Nephron (organoid): ENCODE results near the gene ITCH.

Experiments
- H3K27ac Mint-ChIP-seq, 3 experiments: 2 replicates each; pipeline ENCODE4 v1.8.0; 2020; ENCODE audit warnings: mixed read lengths in 3 of 3, mild to moderate bottlenecking in 2 of 3, moderate library complexity in 1 of 3
- H3K27me3 Mint-ChIP-seq: 2 replicates; pipeline ENCODE4 v1.8.0; 2021; ENCODE audit warnings: low read depth, mild to moderate bottlenecking, moderate library complexity, mixed read lengths
- H3K36me3 Mint-ChIP-seq: 2 replicates; pipeline ENCODE4 v1.8.0; 2020; ENCODE audit warnings: low read depth, mixed read lengths
- H3K4me1 Mint-ChIP-seq: 2 replicates; pipeline ENCODE4 v1.8.0; 2020; ENCODE audit warnings: mixed read lengths
- H3K4me3 Mint-ChIP-seq, 3 experiments: 2 replicates each; pipeline ENCODE4 v1.8.0; 2020; ENCODE audit warnings: mild to moderate bottlenecking in 3 of 3, mixed read lengths in 3 of 3, moderate library complexity in 2 of 3
- H3K9me3 Mint-ChIP-seq: 2 replicates; pipeline ENCODE4 v1.8.0; 2020; ENCODE audit warnings: mixed read lengths
- CTCF ChIP-seq, 3 experiments: fragments of 200-600 bp; sonication (generic); IDR thresholded peaks; one replicate each; pipeline ENCODE4 v1.5.0; 2021; ENCODE audit warnings: antibody characterized with exemption in 3 of 3; ENCODE audit not compliant: unreplicated experiment in 3 of 3

ITCH gene

GRCh38 chr20:34525342-34525708 is 162.3 kb downstream of the ITCH start:
- Mint-ChIP-seq H3K27ac (peak overlapping the region; percentile 83 to 95 (median 93)), H3K9me3 (no peaks in the 10 kb centered on the region), H3K27me3 (no peaks in the 10 kb centered on the region), H3K4me3 (peak overlapping the region in 1 of 3 experiments; percentile 66), H3K36me3 (peaks cover 38% of the 10 kb centered on the region), H3K4me1 (peaks cover 48% of the 10 kb centered on the region)
- TF ChIP-seq CTCF (IDR thresholded peaks at IDR 0.05; ENCODE audit: unreplicated experiment in 3 of 3), result no peak

DNA sequence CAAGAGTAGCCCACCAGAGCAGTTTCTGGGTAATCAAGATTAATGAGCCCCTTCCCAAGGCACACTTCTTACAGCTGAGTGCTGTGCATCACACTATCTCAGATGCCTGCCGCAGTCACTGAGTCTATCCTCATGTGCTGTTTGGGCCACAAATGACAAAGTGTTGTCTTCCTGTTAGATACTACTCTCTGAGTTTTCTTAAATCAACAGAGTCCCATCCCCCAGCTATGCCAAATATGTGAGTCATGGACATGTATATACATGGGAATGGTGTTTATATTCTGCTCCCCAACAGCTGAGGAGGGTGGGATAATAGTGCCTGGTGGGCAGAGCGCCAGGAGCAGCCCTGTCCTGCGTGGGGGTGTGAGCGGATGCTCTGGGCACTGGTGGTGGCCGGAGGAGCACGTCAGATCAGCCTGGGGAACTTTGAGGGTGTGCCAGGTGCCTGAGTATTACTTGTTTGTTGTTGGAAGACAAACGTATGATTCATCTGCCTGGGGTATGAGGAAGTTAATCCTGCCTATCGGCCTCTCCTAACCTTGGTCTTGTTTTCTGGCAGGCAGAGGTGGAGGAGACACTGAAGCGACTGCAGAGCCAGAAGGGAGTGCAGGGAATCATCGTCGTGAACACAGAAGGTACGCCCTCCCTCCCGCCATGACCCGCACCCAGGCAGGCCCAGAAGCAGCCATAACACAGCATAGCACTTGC is 162.8 kb downstream of the ITCH start:
- no peak for TF ChIP-seq CTCF (IDR thresholded peaks at IDR 0.05; ENCODE audit: unreplicated experiment in 3 of 3)
- Mint-ChIP-seq H3K9me3 (no peaks in the 10 kb centered on the region), H3K4me1 (peaks cover 48% of the 10 kb centered on the region), H3K27me3 (no peaks in the 10 kb centered on the region), H3K36me3 (peaks cover 43% of the 10 kb centered on the region), H3K4me3 (peak overlapping the region; percentile 46 to 73 (median 66)), H3K27ac (peak overlapping the region; percentile 83 to 95 (median 93))

- H3K4me1 Mint-ChIP-seq, result peaks cover 48% of the 10 kb centered on the region
- peak overlapping the region; percentile 2 to 21 (median 9) for H3K4me3 Mint-ChIP-seq
- TF ChIP-seq CTCF (IDR thresholded peaks at IDR 0.05; ENCODE audit: unreplicated experiment in 3 of 3), result no peak
- H3K27me3 Mint-ChIP-seq, result no peaks in the 10 kb centered on the region
- peaks cover 49% of the 10 kb centered on the region for H3K36me3 Mint-ChIP-seq
- peak overlapping the region; percentile 83 to 95 (median 93) for H3K27ac Mint-ChIP-seq
- no peaks in the 10 kb centered on the region for H3K9me3 Mint-ChIP-seq
Observed at GRCh38 chr20:34526466-34526865, 163.4 kb downstream of the ITCH start.

DNA sequence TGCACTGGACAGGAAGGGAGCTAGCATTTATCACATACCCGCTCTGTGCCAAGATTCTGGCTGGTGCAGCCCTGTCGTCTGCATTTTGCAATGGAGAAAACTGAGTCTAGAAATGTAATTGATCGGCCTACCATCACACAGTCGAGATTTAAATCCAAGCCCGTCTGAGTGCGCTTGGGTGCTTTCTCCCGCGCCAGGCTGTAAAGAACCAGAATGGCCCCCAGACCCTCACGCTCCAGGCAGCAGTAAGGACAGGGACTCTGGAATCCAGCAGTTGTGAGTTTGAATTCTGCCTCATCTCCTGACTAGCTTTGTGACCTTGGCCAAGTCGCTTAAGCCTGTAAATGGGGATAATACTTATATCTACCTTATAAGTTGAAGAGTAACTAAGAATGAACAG is 163.9 kb downstream of the ITCH start:
- Mint-ChIP-seq H3K4me1 (peaks cover 46% of the 10 kb centered on the region), H3K27ac (peak overlapping the region; percentile 83 to 95 (median 93))

DNA sequence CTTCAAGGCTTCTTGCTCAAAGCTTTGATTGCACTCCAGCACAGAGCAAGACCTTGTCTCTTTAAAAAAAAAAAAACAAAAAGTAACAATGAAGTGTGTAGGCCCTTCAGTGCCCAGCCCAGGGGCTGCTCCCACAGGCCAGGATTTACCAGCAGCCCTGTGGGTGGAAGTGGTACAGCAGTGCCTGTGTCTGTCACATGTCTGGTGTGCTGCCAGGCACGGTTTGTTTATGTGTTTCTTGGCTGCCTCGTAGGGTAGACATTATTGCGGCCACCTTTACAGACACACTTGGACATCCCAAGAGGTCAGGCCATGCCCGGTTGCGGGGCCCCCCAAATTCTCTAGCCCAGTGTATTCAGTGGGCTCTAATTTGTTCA is 165.8 kb downstream of the ITCH start:
- Mint-ChIP-seq H3K36me3 (peaks cover 50% of the 10 kb centered on the region), H3K4me1 (peaks cover 30% of the 10 kb centered on the region), H3K27ac (no peak overlapping the region), H3K4me3 (no peak overlapping the region), H3K9me3 (no peaks in the 10 kb centered on the region), H3K27me3 (no peaks in the 10 kb centered on the region)
- TF ChIP-seq CTCF (IDR thresholded peaks at IDR 0.05; ENCODE audit: unreplicated experiment in 3 of 3), result no peak

More for the DNA sequence above, 163.9 kb downstream of the ITCH start:
- Mint-ChIP-seq H3K36me3 (peaks cover 52% of the 10 kb centered on the region), H3K9me3 (no peaks in the 10 kb centered on the region), H3K4me3 (no peak overlapping the region), H3K27me3 (no peaks in the 10 kb centered on the region)
- TF ChIP-seq CTCF (IDR thresholded peaks at IDR 0.05; ENCODE audit: unreplicated experiment in 3 of 3), result no peak

DNA sequence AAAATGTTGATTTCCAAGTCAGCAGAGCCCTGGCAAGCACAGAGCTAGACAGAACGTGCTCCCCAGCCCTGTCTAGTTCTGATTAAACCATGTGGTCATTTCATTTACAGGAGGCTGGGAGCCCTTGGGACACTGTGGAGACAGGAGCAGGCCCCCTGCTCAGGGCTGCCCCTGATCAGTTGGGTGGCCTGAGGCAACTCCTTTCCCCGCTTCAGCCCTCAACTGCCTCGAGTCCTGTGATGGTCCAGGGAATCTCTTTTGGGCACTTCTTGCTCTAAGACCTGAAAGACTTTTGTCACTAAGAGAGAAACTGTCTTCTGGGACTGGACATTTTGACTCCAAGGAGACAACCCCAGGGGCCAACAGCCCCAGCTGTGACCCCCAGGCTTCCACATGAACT is 166.7 kb downstream of the ITCH start:
- Mint-ChIP-seq H3K27me3 (no peaks in the 10 kb centered on the region), H3K36me3 (peaks cover 58% of the 10 kb centered on the region), H3K27ac (no peak overlapping the region), H3K4me1 (peaks cover 23% of the 10 kb centered on the region), H3K4me3 (no peak overlapping the region), H3K9me3 (no peaks in the 10 kb centered on the region)
- no peak for TF ChIP-seq CTCF (IDR thresholded peaks at IDR 0.05; ENCODE audit: unreplicated experiment in 3 of 3)
